ENCODE measurements around the gene MYF5. TPM values are rescaled to one million over a fixed set of nuclear protein-coding genes. Genes with fewer than 3 reads are reported as not detected.

MYF5 gene
- total RNA-seq, 2 experiments from 2014 or later = not detected

DNA sequence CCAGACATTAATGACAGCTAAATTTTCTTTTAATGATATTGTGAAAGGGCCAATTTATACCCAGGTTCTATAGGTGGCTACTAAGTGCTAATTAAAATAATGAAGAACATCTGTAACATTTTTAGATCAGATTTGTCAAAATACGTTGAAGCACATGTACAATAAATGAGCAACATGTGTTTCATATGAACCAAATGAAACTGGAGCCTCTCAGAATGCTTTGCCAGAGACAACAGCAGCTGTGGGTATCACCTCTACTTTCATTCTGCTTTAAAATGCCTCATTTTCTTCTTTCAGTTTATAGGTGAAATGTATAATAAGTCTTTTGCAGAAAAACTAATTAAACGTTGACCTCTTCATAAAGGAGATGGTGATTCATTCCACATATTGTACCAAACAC is 35.4 kb upstream of the MYF5 start:
- TF ChIP-seq, protein P1, sequence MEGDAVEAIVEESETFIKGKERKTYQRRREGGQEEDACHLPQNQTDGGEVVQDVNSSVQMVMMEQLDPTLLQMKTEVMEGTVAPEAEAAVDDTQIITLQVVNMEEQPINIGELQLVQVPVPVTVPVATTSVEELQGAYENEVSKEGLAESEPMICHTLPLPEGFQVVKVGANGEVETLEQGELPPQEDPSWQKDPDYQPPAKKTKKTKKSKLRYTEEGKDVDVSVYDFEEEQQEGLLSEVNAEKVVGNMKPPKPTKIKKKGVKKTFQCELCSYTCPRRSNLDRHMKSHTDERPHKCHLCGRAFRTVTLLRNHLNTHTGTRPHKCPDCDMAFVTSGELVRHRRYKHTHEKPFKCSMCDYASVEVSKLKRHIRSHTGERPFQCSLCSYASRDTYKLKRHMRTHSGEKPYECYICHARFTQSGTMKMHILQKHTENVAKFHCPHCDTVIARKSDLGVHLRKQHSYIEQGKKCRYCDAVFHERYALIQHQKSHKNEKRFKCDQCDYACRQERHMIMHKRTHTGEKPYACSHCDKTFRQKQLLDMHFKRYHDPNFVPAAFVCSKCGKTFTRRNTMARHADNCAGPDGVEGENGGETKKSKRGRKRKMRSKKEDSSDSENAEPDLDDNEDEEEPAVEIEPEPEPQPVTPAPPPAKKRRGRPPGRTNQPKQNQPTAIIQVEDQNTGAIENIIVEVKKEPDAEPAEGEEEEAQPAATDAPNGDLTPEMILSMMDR (IDR thresholded peaks at IDR 0.05) = no peak
- no peaks in the 10 kb centered on the region for H3K36me3 Mint-ChIP-seq (ENCODE audit: low read depth)
- ChIA-PET POLR2A (no interaction called here), CTCF (no interaction called here)
- Histone ChIP-seq H3K4me3 (ENCODE audit: low read length) (no peak overlapping the region), H3K27ac (ENCODE audit: low read depth in 1 of 2, low read length in 2 of 2) (no peak overlapping the region), H3K27me3 (ENCODE audit: control insufficient read depth in 1 of 2, insufficient read depth in 2 of 2, low read length in 2 of 2) (no peaks in the 10 kb centered on the region), H3K36me3 (ENCODE audit: insufficient read depth, low read length) (no peaks in the 10 kb centered on the region), H3K4me1 (ENCODE audit: insufficient read depth, low read length) (no peaks in the 10 kb centered on the region), H3K9me3 (ENCODE audit: control insufficient read depth in 1 of 2, insufficient read depth in 1 of 2, low read length in 2 of 2) (peaks cover 0 to 2% of the 10 kb centered on the region in 2 experiments)
- no peak for DNase-seq
- H3K4me1 Mint-ChIP-seq (ENCODE audit: low read depth) = no peaks in the 10 kb centered on the region
- H3K9me3 Mint-ChIP-seq = no peaks in the 10 kb centered on the region
- no peaks in the 10 kb centered on the region for H3K27me3 Mint-ChIP-seq
- intact Hi-C loops (cut with DNase I, micrococcal nuclease) = no loop called here
- H3K27ac Mint-ChIP-seq = no peak overlapping the region
- no peak for ATAC-seq (ENCODE audit: poor library complexity)
- H3K4me3 Mint-ChIP-seq = no peak overlapping the region

DNA sequence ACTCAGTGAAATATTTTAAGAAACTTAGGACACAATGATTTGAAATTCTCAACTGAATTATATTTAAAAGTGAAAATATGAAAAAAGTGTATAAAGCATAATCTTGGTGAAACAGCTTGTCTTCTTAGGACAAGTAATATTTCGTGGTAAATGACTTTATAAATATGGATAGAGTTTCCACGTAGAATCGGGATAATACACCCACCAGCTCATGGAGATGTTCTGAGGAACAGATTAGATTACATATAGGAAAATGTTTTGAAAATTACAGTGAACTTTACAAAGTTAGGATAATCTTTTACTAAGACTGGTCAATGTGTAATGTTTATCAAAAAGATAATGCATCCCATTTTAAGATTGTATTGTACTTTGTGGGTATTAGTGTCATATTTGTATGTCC is 34.9 kb upstream of the MYF5 start:
- DNase-seq (no peak), ATAC-seq (ENCODE audit: poor library complexity) (no peak)
- Histone ChIP-seq H3K9me3 (ENCODE audit: control insufficient read depth in 1 of 2, insufficient read depth in 1 of 2, low read length in 2 of 2) (no peaks in the 10 kb centered on the region), H3K36me3 (ENCODE audit: insufficient read depth, low read length) (no peaks in the 10 kb centered on the region), H3K27me3 (ENCODE audit: control insufficient read depth in 1 of 2, insufficient read depth in 2 of 2, low read length in 2 of 2) (no peaks in the 10 kb centered on the region), H3K4me3 (ENCODE audit: low read length) (no peak overlapping the region), H3K27ac (ENCODE audit: low read depth in 1 of 2, low read length in 2 of 2) (no peak overlapping the region), H3K4me1 (ENCODE audit: insufficient read depth, low read length) (no peaks in the 10 kb centered on the region)
- TF ChIP-seq, protein P1 (IDR thresholded peaks at IDR 0.05) = no peak
- H3K27me3 Mint-ChIP-seq = no peaks in the 10 kb centered on the region
- no peak overlapping the region for H3K27ac Mint-ChIP-seq
- H3K4me3 Mint-ChIP-seq = no peak overlapping the region
- POLR2A ChIA-PET = no interaction called here
- H3K36me3 Mint-ChIP-seq (ENCODE audit: low read depth) = no peaks in the 10 kb centered on the region
- H3K9me3 Mint-ChIP-seq = no peaks in the 10 kb centered on the region
- intact Hi-C loops (cut with DNase I, micrococcal nuclease) = no loop called here
- CTCF ChIA-PET = no interaction called here
- no peaks in the 10 kb centered on the region for H3K4me1 Mint-ChIP-seq (ENCODE audit: low read depth)

DNA sequence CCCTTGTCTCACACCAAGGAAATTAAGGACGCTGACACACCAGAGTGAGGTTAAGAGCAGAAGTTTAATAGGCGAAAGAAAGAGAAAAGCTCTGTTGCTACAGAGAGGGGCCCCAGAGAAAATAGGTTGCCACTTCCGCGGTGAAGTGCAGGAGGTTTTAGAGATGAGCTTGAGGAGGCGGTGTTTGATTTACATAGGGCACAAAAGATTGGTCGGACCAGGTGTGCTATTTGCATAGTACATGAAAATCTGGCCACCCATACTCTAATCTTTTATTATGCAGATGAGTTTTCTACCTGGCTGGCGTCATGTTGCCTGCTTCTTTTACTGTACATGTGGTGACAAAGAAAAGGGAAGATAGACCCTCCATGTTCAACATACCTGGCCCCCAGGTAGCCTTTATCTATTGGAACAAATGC is 32.6 kb upstream of the MYF5 start:
- CTCF ChIA-PET = no interaction called here
- no peak overlapping the region for H3K27ac Mint-ChIP-seq
- H3K4me3 ChIP-seq (ENCODE audit: low read length) = no peak overlapping the region
- intact Hi-C loops (cut with DNase I, micrococcal nuclease) = no loop called here
- H3K27me3 ChIP-seq (ENCODE audit: control insufficient read depth in 1 of 2, insufficient read depth in 2 of 2, low read length in 2 of 2) = no peaks in the 10 kb centered on the region
- DNase-seq (no peak), ATAC-seq (ENCODE audit: poor library complexity) (no peak)
- POLR2A ChIA-PET = no interaction called here
- H3K36me3 ChIP-seq (ENCODE audit: insufficient read depth, low read length) = no peaks in the 10 kb centered on the region
- no peaks in the 10 kb centered on the region for H3K4me1 ChIP-seq (ENCODE audit: insufficient read depth, low read length)
- H3K4me3 Mint-ChIP-seq = no peak overlapping the region
- TF ChIP-seq, protein P1 (IDR thresholded peaks at IDR 0.05) = no peak
- no peaks in the 10 kb centered on the region for H3K9me3 ChIP-seq (ENCODE audit: control insufficient read depth in 1 of 2, insufficient read depth in 1 of 2, low read length in 2 of 2)
- no peak overlapping the region for H3K27ac ChIP-seq (ENCODE audit: low read depth in 1 of 2, low read length in 2 of 2)
- no peaks in the 10 kb centered on the region for H3K36me3 Mint-ChIP-seq (ENCODE audit: low read depth)
- H3K4me1 Mint-ChIP-seq (ENCODE audit: low read depth) = no peaks in the 10 kb centered on the region
- no peaks in the 10 kb centered on the region for H3K27me3 Mint-ChIP-seq
- H3K9me3 Mint-ChIP-seq = peaks cover 2% of the 10 kb centered on the region

Data from CD4-positive, alpha-beta T cell (primary cell).